Medulla oblongata (tissue), 1 donor: ENCODE results near the gene AOC3.
"Not testable (repeated sequence)": the region's sequence is repeated elsewhere in the genome, so short reads cannot be mapped to it uniquely, and the experiment has no call there.

Experiments
- DNase-seq: peaks from one replicate; pipeline ENCODE4 v3.0.0-alpha.2; 2015; ENCODE audit errors: extremely low spot score

AOC3 gene

GRCh38 chr17:42894283-42895184, 43.5 kb downstream of the AOC3 start:
- no peak for DNase-seq

- DNase-seq = no peak
These were observed 44.2 kb downstream of the AOC3 start for GRCh38 chr17:42895185-42895555.

GRCh38 chr17:42898147-42898811, 47.3 kb downstream of the AOC3 start:
- no peak for DNase-seq

- not testable (repeated sequence) for DNase-seq
These were observed 49.0 kb downstream of the AOC3 start for GRCh38 chr17:42899981-42900380.

- DNase-seq = no peak
These were observed 49.7 kb downstream of the AOC3 start, which contains the start of gene G6PC1 for GRCh38 chr17:42900460-42901331. G6PC1 (plus strand) TSS chr17:42900799; CDS start chr17:42900877, 78 bp downstream.

- DNase-seq = no peak
These were observed 50.7 kb downstream of the AOC3 start for GRCh38 chr17:42901535-42902229.

GRCh38 chr17:42904110-42904469, 53.1 kb downstream of the AOC3 start:
- no peak for DNase-seq

GRCh38 chr17:42906772-42907446, 55.9 kb downstream of the AOC3 start:
- no peak for DNase-seq
